HL-60 (cell line): ENCODE results near the gene SYT6.

Source experiments
- DNase-seq, 2 experiments: peaks; one replicate each; pipeline ENCODE4 v3.0.0-alpha.2; 2010 to 2020; ENCODE audit warnings: low read depth in 1 of 2, low spot score in 1 of 2
- H3K27ac ChIP-seq: fragments of 250-450 bp; sonication (Bioruptor Pico); replicated peaks from 2 replicates; pipeline ENCODE4 v1.5.1; 2020; ENCODE audit warnings: mild to moderate bottlenecking, moderate library complexity
- H3K27me3 ChIP-seq: fragments of 250-450 bp; sonication (Bioruptor Pico); 2 replicates; pipeline ENCODE4 v1.5.1; 2021; ENCODE audit warnings: mild to moderate bottlenecking, moderate library complexity; ENCODE audit not compliant: insufficient read depth, poor library complexity, severe bottlenecking
- H3K4me3 ChIP-seq: replicated peaks from 2 replicates; pipeline ENCODE4 v1.5.1; 2011; ENCODE audit warnings: mild to moderate bottlenecking, control low read depth, low read length; ENCODE audit not compliant: insufficient read depth
- CTCF ChIP-seq: IDR thresholded peaks from one replicate; pipeline ENCODE4 v1.5.1; 2011; ENCODE audit warnings: low read length, control low read depth, inconsistent platforms; ENCODE audit not compliant: insufficient read depth
- GABPA ChIP-seq: IDR thresholded peaks from 2 replicates; pipeline ENCODE4 v1.6.1; 2012; ENCODE audit warnings: low read depth
- POLR2AphosphoS5 ChIP-seq: IDR thresholded peaks from 2 replicates; pipeline ENCODE4 v1.6.1; 2012; ENCODE audit warnings: low read depth
- REST ChIP-seq: IDR thresholded peaks from 2 replicates; pipeline ENCODE4 v1.6.1; 2012; ENCODE audit warnings: low read depth; ENCODE audit not compliant: insufficient replicate concordance
- SPI1 ChIP-seq: IDR thresholded peaks from 2 replicates; pipeline ENCODE4 v1.6.1; 2012; ENCODE audit warnings: low read depth, mild to moderate bottlenecking, borderline replicate concordance

Gene SYT6

GRCh38 chr1:114048232-114048631, 105.4 kb downstream of the SYT6 start:
- TF ChIP-seq SPI1 (no peak), CTCF (no peak), GABPA (no peak), POLR2AphosphoS5 (no peak), REST (no peak)
- H3K27me3 ChIP-seq, result no peaks in the 10 kb centered on the region
- no peak overlapping the region for H3K4me3 ChIP-seq
- DNase-seq, result no peak
- no peak overlapping the region for H3K27ac ChIP-seq

- Histone ChIP-seq H3K27ac (no peak overlapping the region), H3K27me3 (no peaks in the 10 kb centered on the region), H3K4me3 (no peak overlapping the region)
- DNase-seq, result no peak
- TF ChIP-seq CTCF (no peak), SPI1 (no peak), REST (no peak), POLR2AphosphoS5 (no peak), GABPA (no peak)
Measured at GRCh38 chr1:114043548-114043947, 110.1 kb downstream of the SYT6 start.

GRCh38 chr1:114043054-114043453, 110.6 kb downstream of the SYT6 start:
- Histone ChIP-seq H3K27me3 (no peaks in the 10 kb centered on the region), H3K4me3 (no peak overlapping the region), H3K27ac (no peak overlapping the region)
- DNase-seq, result no peak
- TF ChIP-seq REST (no peak), GABPA (no peak), SPI1 (no peak), CTCF (no peak), POLR2AphosphoS5 (no peak)
